Heart left ventricle (tissue), 13 donors: ENCODE results near the gene ACOXL.

Experiments
- CTCF ChIP-seq, 12 donors: fragments of 200-600 bp; sonication (generic) in 4 of 12; IDR thresholded peaks; one replicate each; pipeline versions ENCODE4 v1.5.0 to v1.8.0; 2018 to 2022; ENCODE audit warnings: antibody characterized with exemption in 12 of 12, mild to moderate bottlenecking in 5 of 12
- POLR2A ChIP-seq, 2 donors: fragments of 450-650 bp; IDR thresholded peaks; one replicate each; pipeline ENCODE4 v1.6.1; 2017; ENCODE audit warnings: antibody characterized with exemption in 2 of 2, mild to moderate bottlenecking in 2 of 2, moderate library complexity in 2 of 2
- donor health status: ischemic (EF 13 %, LVEDD 7.1; RV severe dilation, severe dysfunction).
- donor health status: DM: no; HTN: yes; CAD: no.
- donor health status: DM: no; HTN: no; CAD: no.
- donor health status: ischemic (EF 25% LVEDD 6.9; RV normal size, moderate dysfunction).
- donor health status: ischemic (EF 25% LVEDD 5.7; RV mildly dilated, moderate dysfunction).
- donor health status: ischemic (EF 35%, LVEDD 5.7; RV mildly dilated, moderate dysfunction).
- donor health status: nonischemic (EF 11% LVEDD 7.7; RV severe dilation, severe dysfunction).
- donor health status: DM: yes; HTN: yes; CAD: no.
- donor health status: PGD.
- donor health status: ischemic (EF 29% LVEDD 5.4; RV normal size, mild dysfunction).
- donor health status: nonischemic (EF 23%, LVEDD 6.1; RV moderate dilation, normal function).

- TF ChIP-seq CTCF (IDR thresholded peaks at IDR 0.05) (no peak), POLR2A (IDR thresholded peaks at IDR 0.05) (no peak)
Observed at GRCh38 chr2:110729106-110729505, 3.3 kb upstream of the ACOXL start.
